HEK293 (cell line): Measurements from ENCODE around the gene ITPKB.

Experiments
- CTCF ChIA-PET: fragments of 350-600 bp; formaldehyde crosslinking; extraction: SDS; loops from one replicate; lab custom pipeline; 2021; ENCODE audit warnings: antibody characterized with exemption; lab: Yijun Ruan, JAX
- POLR2A ChIA-PET: fragments of 300-600 bp; formaldehyde crosslinking; extraction: SDS; loops from one replicate; lab custom pipeline; 2020; ENCODE audit warnings: antibody characterized with exemption, inconsistent platforms; lab: Yijun Ruan, JAX
- H3K27ac ChIP-seq: fragments of 200-500 bp; sonication (Bioruptor generic); 2 replicates; pipeline ENCODE4 v1.5.1; 2014; ENCODE audit warnings: low read depth, low read length, control low read depth, inconsistent platforms; ENCODE audit errors: extremely low read depth
- H3K36me3 ChIP-seq, 2 experiments: fragments of 200-500 bp in 1 of 2; sonication (Bioruptor generic) in 1 of 2; 1 replicate in 1 of 2; 2 replicates in 1 of 2; pipeline ENCODE4 v1.5.1; 2014 to 2017; ENCODE audit warnings: inconsistent platforms in 2 of 2, low read length in 2 of 2; ENCODE audit not compliant: control insufficient read depth in 2 of 2, insufficient read depth in 1 of 2
- H3K4me1 ChIP-seq: fragments of 200-500 bp; sonication (Bioruptor generic); 2 replicates; pipeline ENCODE4 v1.5.1; 2014; ENCODE audit warnings: mild to moderate bottlenecking, low read length, inconsistent platforms; ENCODE audit not compliant: control insufficient read depth, insufficient read depth
- H3K4me3 ChIP-seq: 2 replicates; pipeline ENCODE4 v1.5.1; 2011; ENCODE audit warnings: low read depth, mild to moderate bottlenecking, control low read depth, low read length, moderate library complexity
- H3K9me3 ChIP-seq: fragments of 200-500 bp; sonication (Bioruptor generic); 2 replicates; pipeline ENCODE4 v1.5.1; 2014; ENCODE audit warnings: low read depth, low read length, inconsistent platforms; ENCODE audit not compliant: control insufficient read depth, insufficient read depth
- HOXA7 ChIP-seq: sonication (generic); formaldehyde crosslinking; IDR thresholded peaks from 2 replicates; pipeline ENCODE4 v1.8.1; 2022; ENCODE audit warnings: missing genetic modification reagents, borderline replicate concordance
- HOXC10 ChIP-seq: sonication (generic); formaldehyde crosslinking; IDR thresholded peaks from 2 replicates; pipeline ENCODE4 v1.8.1; 2023; ENCODE audit warnings: mild to moderate bottlenecking, missing genetic modification reagents
- KLF16 ChIP-seq: fragments of 450-650 bp; formaldehyde crosslinking; IDR thresholded peaks from 2 replicates; pipeline ENCODE4 v1.5.1; 2017; ENCODE audit warnings: missing biosample characterization, missing genetic modification characterization
- PBX3 ChIP-seq: sonication (generic); formaldehyde crosslinking; IDR thresholded peaks from 2 replicates; pipeline ENCODE4 v1.8.1; 2022; ENCODE audit warnings: mild to moderate bottlenecking, moderate library complexity, missing genetic modification reagents
- SP2 ChIP-seq: fragments of 450-650 bp; formaldehyde crosslinking; IDR thresholded peaks from 2 replicates; pipeline ENCODE4 v1.5.1; 2016; ENCODE audit warnings: missing biosample characterization, missing genetic modification characterization
- ZFP37 ChIP-seq: fragments of 450-650 bp; formaldehyde crosslinking; IDR thresholded peaks from 2 replicates; pipeline ENCODE4 v1.5.1; 2016; ENCODE audit warnings: missing biosample characterization, missing genetic modification characterization
- ZNF146 ChIP-seq: fragments of 450-650 bp; formaldehyde crosslinking; IDR thresholded peaks from 2 replicates; pipeline ENCODE4 v1.5.1; 2016; ENCODE audit warnings: missing biosample characterization, missing genetic modification characterization
- ZNF302 ChIP-seq: fragments of 450-650 bp; formaldehyde crosslinking; IDR thresholded peaks from 2 replicates; pipeline ENCODE4 v1.5.1; 2016; ENCODE audit warnings: missing biosample characterization, missing genetic modification characterization, low read depth
- ZNF354C ChIP-seq: fragments of 450-650 bp; formaldehyde crosslinking; IDR thresholded peaks from 2 replicates; pipeline ENCODE4 v1.5.1; 2016; ENCODE audit warnings: missing biosample characterization, missing genetic modification characterization, low read depth, borderline replicate concordance
- ZNF544 ChIP-seq: fragments of 450-650 bp; formaldehyde crosslinking; IDR thresholded peaks from 2 replicates; pipeline ENCODE4 v1.5.0; 2017; ENCODE audit warnings: missing biosample characterization, missing genetic modification characterization
- ZNF548 ChIP-seq: fragments of 450-650 bp; formaldehyde crosslinking; IDR thresholded peaks from 2 replicates; pipeline ENCODE4 v1.5.1; 2016; ENCODE audit warnings: missing biosample characterization, missing genetic modification characterization
- ZSCAN16 ChIP-seq: fragments of 450-650 bp; formaldehyde crosslinking; IDR thresholded peaks from 2 replicates; pipeline ENCODE4 v1.5.1; 2016; ENCODE audit warnings: missing biosample characterization, missing genetic modification characterization
- TF ChIP-seq, protein P1 (sequence below): fragments of 450-650 bp; formaldehyde crosslinking; IDR thresholded peaks from 2 replicates; pipeline ENCODE4 v1.5.1; 2017; ENCODE audit warnings: missing biosample characterization, missing genetic modification characterization
- TF ChIP-seq, protein P2 (sequence below): fragments of 450-650 bp; formaldehyde crosslinking; IDR thresholded peaks from 2 replicates; pipeline ENCODE4 v1.5.0; 2017; ENCODE audit warnings: missing biosample characterization, missing genetic modification characterization, borderline replicate concordance
- TF ChIP-seq, protein P3 (sequence below): fragments of 450-650 bp; formaldehyde crosslinking; conservative IDR thresholded peaks from 2 replicates; pipeline ENCODE4 v1.5.1; 2016; ENCODE audit warnings: low read depth, missing biosample characterization, missing genetic modification characterization
- TF ChIP-seq, protein P4 (sequence below): fragments of 450-650 bp; formaldehyde crosslinking; IDR thresholded peaks from 2 replicates; pipeline ENCODE4 v1.5.1; 2016; ENCODE audit warnings: missing biosample characterization, missing genetic modification characterization
- TF ChIP-seq, protein P5 (sequence below): fragments of 450-650 bp; formaldehyde crosslinking; IDR thresholded peaks from 2 replicates; pipeline ENCODE4 v1.5.1; 2016; ENCODE audit warnings: missing biosample characterization, missing genetic modification characterization
- TF ChIP-seq, protein P6 (sequence below): fragments of 450-650 bp; formaldehyde crosslinking; IDR thresholded peaks from 2 replicates; pipeline ENCODE4 v1.5.1; 2016; ENCODE audit warnings: missing biosample characterization, missing genetic modification characterization

Gene ITPKB

GRCh38 chr1:226761322-226761721 lies 22.2 kb upstream of the ITPKB start:
- Histone ChIP-seq H3K4me1 (no peaks in the 10 kb centered on the region), H3K4me3 (no peak overlapping the region), H3K27ac (no peak overlapping the region), H3K36me3 (no peaks in the 10 kb centered on the region), H3K9me3 (no peaks in the 10 kb centered on the region)
- POLR2A ChIA-PET: no interaction called here
- TF ChIP-seq, protein P1, sequence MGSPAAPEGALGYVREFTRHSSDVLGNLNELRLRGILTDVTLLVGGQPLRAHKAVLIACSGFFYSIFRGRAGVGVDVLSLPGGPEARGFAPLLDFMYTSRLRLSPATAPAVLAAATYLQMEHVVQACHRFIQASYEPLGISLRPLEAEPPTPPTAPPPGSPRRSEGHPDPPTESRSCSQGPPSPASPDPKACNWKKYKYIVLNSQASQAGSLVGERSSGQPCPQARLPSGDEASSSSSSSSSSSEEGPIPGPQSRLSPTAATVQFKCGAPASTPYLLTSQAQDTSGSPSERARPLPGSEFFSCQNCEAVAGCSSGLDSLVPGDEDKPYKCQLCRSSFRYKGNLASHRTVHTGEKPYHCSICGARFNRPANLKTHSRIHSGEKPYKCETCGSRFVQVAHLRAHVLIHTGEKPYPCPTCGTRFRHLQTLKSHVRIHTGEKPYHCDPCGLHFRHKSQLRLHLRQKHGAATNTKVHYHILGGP (tag by site-specific recombination): no peak
- TF ChIP-seq ZNF146 (tag by site-specific recombination): no peak
- no peak for TF ChIP-seq PBX3 (CRISPR knock-in tag)
- TF ChIP-seq ZNF354C (tag by site-specific recombination): no peak
- TF ChIP-seq, protein P2, sequence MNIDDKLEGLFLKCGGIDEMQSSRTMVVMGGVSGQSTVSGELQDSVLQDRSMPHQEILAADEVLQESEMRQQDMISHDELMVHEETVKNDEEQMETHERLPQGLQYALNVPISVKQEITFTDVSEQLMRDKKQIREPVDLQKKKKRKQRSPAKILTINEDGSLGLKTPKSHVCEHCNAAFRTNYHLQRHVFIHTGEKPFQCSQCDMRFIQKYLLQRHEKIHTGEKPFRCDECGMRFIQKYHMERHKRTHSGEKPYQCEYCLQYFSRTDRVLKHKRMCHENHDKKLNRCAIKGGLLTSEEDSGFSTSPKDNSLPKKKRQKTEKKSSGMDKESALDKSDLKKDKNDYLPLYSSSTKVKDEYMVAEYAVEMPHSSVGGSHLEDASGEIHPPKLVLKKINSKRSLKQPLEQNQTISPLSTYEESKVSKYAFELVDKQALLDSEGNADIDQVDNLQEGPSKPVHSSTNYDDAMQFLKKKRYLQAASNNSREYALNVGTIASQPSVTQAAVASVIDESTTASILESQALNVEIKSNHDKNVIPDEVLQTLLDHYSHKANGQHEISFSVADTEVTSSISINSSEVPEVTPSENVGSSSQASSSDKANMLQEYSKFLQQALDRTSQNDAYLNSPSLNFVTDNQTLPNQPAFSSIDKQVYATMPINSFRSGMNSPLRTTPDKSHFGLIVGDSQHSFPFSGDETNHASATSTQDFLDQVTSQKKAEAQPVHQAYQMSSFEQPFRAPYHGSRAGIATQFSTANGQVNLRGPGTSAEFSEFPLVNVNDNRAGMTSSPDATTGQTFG (tag by site-specific recombination): no peak
- no peak for TF ChIP-seq ZNF302 (tag by site-specific recombination)
- no peak for TF ChIP-seq ZFP37
- no peak for TF ChIP-seq HOXA7 (CRISPR knock-in tag)
- no peak for TF ChIP-seq SP2
- TF ChIP-seq, protein P3, sequence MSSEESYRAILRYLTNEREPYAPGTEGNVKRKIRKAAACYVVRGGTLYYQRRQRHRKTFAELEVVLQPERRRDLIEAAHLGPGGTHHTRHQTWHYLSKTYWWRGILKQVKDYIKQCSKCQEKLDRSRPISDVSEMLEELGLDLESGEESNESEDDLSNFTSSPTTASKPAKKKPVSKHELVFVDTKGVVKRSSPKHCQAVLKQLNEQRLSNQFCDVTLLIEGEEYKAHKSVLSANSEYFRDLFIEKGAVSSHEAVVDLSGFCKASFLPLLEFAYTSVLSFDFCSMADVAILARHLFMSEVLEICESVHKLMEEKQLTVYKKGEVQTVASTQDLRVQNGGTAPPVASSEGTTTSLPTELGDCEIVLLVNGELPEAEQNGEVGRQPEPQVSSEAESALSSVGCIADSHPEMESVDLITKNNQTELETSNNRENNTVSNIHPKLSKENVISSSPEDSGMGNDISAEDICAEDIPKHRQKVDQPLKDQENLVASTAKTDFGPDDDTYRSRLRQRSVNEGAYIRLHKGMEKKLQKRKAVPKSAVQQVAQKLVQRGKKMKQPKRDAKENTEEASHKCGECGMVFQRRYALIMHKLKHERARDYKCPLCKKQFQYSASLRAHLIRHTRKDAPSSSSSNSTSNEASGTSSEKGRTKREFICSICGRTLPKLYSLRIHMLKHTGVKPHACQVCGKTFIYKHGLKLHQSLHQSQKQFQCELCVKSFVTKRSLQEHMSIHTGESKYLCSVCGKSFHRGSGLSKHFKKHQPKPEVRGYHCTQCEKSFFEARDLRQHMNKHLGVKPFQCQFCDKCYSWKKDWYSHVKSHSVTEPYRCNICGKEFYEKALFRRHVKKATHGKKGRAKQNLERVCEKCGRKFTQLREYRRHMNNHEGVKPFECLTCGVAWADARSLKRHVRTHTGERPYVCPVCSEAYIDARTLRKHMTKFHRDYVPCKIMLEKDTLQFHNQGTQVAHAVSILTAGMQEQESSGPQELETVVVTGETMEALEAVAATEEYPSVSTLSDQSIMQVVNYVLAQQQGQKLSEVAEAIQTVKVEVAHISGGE: no peak
- TF ChIP-seq KLF16 (tag by site-specific recombination): no peak
- TF ChIP-seq, protein P4, sequence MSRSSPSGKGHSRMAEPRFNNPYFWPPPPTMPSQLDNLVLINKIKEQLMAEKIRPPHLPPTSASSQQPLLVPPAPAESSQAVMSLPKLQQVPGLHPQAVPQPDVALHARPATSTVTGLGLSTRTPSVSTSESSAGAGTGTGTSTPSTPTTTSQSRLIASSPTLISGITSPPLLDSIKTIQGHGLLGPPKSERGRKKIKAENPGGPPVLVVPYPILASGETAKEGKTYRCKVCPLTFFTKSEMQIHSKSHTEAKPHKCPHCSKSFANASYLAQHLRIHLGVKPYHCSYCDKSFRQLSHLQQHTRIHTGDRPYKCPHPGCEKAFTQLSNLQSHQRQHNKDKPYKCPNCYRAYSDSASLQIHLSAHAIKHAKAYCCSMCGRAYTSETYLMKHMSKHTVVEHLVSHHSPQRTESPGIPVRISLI (tag by site-specific recombination): no peak
- TF ChIP-seq HOXC10 (CRISPR knock-in tag): no peak
- TF ChIP-seq, protein P5, sequence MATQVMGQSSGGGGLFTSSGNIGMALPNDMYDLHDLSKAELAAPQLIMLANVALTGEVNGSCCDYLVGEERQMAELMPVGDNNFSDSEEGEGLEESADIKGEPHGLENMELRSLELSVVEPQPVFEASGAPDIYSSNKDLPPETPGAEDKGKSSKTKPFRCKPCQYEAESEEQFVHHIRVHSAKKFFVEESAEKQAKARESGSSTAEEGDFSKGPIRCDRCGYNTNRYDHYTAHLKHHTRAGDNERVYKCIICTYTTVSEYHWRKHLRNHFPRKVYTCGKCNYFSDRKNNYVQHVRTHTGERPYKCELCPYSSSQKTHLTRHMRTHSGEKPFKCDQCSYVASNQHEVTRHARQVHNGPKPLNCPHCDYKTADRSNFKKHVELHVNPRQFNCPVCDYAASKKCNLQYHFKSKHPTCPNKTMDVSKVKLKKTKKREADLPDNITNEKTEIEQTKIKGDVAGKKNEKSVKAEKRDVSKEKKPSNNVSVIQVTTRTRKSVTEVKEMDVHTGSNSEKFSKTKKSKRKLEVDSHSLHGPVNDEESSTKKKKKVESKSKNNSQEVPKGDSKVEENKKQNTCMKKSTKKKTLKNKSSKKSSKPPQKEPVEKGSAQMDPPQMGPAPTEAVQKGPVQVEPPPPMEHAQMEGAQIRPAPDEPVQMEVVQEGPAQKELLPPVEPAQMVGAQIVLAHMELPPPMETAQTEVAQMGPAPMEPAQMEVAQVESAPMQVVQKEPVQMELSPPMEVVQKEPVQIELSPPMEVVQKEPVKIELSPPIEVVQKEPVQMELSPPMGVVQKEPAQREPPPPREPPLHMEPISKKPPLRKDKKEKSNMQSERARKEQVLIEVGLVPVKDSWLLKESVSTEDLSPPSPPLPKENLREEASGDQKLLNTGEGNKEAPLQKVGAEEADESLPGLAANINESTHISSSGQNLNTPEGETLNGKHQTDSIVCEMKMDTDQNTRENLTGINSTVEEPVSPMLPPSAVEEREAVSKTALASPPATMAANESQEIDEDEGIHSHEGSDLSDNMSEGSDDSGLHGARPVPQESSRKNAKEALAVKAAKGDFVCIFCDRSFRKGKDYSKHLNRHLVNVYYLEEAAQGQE (tag by site-specific recombination): no peak
- TF ChIP-seq ZNF544: no peak
- no peak for TF ChIP-seq ZSCAN16 (tag by site-specific recombination)
- TF ChIP-seq ZNF548 (tag by site-specific recombination): no peak
- TF ChIP-seq, protein P6, sequence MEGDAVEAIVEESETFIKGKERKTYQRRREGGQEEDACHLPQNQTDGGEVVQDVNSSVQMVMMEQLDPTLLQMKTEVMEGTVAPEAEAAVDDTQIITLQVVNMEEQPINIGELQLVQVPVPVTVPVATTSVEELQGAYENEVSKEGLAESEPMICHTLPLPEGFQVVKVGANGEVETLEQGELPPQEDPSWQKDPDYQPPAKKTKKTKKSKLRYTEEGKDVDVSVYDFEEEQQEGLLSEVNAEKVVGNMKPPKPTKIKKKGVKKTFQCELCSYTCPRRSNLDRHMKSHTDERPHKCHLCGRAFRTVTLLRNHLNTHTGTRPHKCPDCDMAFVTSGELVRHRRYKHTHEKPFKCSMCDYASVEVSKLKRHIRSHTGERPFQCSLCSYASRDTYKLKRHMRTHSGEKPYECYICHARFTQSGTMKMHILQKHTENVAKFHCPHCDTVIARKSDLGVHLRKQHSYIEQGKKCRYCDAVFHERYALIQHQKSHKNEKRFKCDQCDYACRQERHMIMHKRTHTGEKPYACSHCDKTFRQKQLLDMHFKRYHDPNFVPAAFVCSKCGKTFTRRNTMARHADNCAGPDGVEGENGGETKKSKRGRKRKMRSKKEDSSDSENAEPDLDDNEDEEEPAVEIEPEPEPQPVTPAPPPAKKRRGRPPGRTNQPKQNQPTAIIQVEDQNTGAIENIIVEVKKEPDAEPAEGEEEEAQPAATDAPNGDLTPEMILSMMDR (tag by site-specific recombination): no peak
- CTCF ChIA-PET: interaction anchor here (1.2 to 1.3 kb wide), 2 partner anchors 10 to 33 kb away, joined by 5 to 8 read pairs; no protein-coding TSS in a partner anchor
